Sigmoid colon (tissue), 7 donors: Measurements from ENCODE around the gene CCDC122. TPM values are rescaled to one million over a fixed set of nuclear protein-coding genes. Genes with fewer than 3 reads are reported as not detected.

ENCODE experiments used
- DNase-seq: peaks from one replicate; pipeline ENCODE4 v3.0.0-alpha.2; 2019
- H3K27ac ChIP-seq, 4 donors: fragments of 200-600 bp; sonication (generic); one replicate each; pipeline ENCODE4 v1.5.1; 2016 to 2019; ENCODE audit warnings: mild to moderate bottlenecking in 1 of 4
- H3K27me3 ChIP-seq, 3 donors: fragments of 200-600 bp; sonication (generic); one replicate each; pipeline ENCODE4 v1.5.1; 2019; ENCODE audit warnings: mild to moderate bottlenecking in 1 of 3
- H3K36me3 ChIP-seq, 4 donors: fragments of 200-600 bp; sonication (generic); one replicate each; pipeline ENCODE4 v1.5.1; 2016 to 2019
- H3K4me1 ChIP-seq, 4 donors: fragments of 200-600 bp; sonication (generic); one replicate each; pipeline ENCODE4 v1.5.1; 2017 to 2019
- H3K4me3 ChIP-seq, 4 donors: fragments of 200-600 bp; sonication (generic); one replicate each; pipeline ENCODE4 v1.5.1; 2017 to 2019; ENCODE audit warnings: mild to moderate bottlenecking in 2 of 4, moderate library complexity in 1 of 4
- H3K9me3 ChIP-seq, 4 donors: fragments of 200-600 bp in 3 of 4; sonication (generic) in 3 of 4; one replicate each; pipeline versions ENCODE4 v1.5.1 to v1.6.1; 2013 to 2019
- EP300 ChIP-seq, 4 donors: sonication (generic); formaldehyde crosslinking; IDR thresholded peaks; one replicate each; pipeline ENCODE4 v1.6.1; 2017; ENCODE audit warnings: antibody characterized with exemption in 4 of 4
- POLR2A ChIP-seq, 2 donors: fragments of 450-650 bp; IDR thresholded peaks; one replicate each; pipeline ENCODE4 v1.6.1; 2016; ENCODE audit warnings: antibody characterized with exemption in 2 of 2, mild to moderate bottlenecking in 2 of 2, moderate library complexity in 2 of 2
- POLR2AphosphoS5 ChIP-seq, 4 donors: sonication (generic); formaldehyde crosslinking; IDR thresholded peaks; one replicate each; pipeline ENCODE4 v1.6.1; 2017; ENCODE audit warnings: antibody characterized with exemption in 4 of 4
- WGBS, 2 donors: extraction: QIAGEN DNeasy Blood & Tissue Kit; methylation state at CpG; one replicate each; pipeline ENCODE4 v1.1.7; 2013; 5-methylcytosine and 5-hydroxymethylcytosine counted together
- intact Hi-C: fragments of 100-400 bp; cut with DNase I; formaldehyde crosslinking; loops from one replicate; pipeline ENCODE4 v1.15.1; 2023
- polyA plus RNA-seq, 3 donors: library from polyadenylated mRNA; stranded (reverse); fragments of 200-250 nt; gene quantifications; one replicate each; pipeline ENCODE4 v1.2.3, GENCODE V29; 2013
- total RNA-seq, 4 donors: library from RNA; depleted of rRNA; stranded (reverse); fragments of >200 nt; gene quantifications; one replicate each; pipeline ENCODE4 v1.1.0, GENCODE V29; 2016
- TF ChIP-seq, protein P1 (sequence below), 4 experiments: fragments of 450-650 bp in 3 of 4; fragments of 200-600 bp in 1 of 4; IDR thresholded peaks; one replicate each; pipeline ENCODE4 v1.5.1; 2016 to 2019; ENCODE audit warnings: antibody characterized with exemption in 4 of 4, mild to moderate bottlenecking in 3 of 4, moderate library complexity in 2 of 4
- donor health status: healthy with polysubstance abuse.
- donor health status: Bipolar disorder and iron deficiency.
- donor health status: healthy.

The CCDC122 gene
- total and polyA plus RNA-seq, 7 donors = 1.2 to 7.4 (median 3.7) TPM

DNA sequence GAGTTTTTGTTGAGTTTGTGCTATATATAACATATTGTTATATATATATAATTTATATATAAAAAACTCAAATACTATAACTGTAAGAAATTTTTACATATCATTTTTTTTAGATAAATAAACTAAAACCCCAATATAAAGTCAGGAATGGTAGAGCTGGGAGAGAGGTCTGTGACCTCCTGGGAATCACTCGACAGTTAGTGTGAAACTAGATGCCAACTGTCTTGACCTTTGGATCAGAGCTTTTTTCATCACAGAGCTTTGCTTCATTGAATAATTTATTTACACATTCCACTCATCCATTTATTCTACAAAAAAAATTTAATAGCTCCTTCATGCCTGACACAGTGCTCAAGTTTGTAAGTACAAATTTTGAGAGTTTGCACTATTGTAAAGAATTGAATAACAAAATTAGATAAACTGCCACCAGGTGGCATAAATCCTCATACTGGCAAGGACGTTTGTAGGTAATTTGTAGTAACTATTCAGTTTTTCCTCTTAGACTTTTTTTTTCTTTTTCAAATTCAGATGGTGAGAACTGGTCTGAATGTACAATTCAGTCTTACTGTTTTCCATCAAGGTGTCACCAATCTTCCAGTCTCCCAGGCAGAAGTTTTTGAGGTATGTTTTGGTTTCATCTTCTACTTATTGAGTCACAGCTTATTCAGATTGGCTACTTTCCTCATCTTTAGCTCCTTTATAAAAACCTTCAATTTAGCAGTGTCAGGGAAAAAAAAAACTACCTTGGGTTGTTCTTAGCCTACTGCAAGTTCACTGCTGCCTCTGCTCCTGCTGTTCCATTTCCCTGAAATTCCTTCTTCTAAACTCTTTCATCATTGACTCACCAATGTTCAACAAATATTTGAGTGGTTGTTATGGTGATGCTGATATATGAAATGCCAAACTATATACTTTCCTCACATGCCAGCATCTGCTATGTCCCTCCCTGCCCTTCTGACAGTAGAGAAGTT, 28.9 kb upstream of the CCDC122 start:
- no peak overlapping the region for H3K4me3 ChIP-seq
- no peaks in the 10 kb centered on the region for H3K9me3 ChIP-seq
- peaks cover 0 to 12% (median 5%) of the 10 kb centered on the region in 4 donors for H3K4me1 ChIP-seq
- no peak for TF ChIP-seq POLR2AphosphoS5 (IDR thresholded peaks at IDR 0.05)
- TF ChIP-seq, protein P1, sequence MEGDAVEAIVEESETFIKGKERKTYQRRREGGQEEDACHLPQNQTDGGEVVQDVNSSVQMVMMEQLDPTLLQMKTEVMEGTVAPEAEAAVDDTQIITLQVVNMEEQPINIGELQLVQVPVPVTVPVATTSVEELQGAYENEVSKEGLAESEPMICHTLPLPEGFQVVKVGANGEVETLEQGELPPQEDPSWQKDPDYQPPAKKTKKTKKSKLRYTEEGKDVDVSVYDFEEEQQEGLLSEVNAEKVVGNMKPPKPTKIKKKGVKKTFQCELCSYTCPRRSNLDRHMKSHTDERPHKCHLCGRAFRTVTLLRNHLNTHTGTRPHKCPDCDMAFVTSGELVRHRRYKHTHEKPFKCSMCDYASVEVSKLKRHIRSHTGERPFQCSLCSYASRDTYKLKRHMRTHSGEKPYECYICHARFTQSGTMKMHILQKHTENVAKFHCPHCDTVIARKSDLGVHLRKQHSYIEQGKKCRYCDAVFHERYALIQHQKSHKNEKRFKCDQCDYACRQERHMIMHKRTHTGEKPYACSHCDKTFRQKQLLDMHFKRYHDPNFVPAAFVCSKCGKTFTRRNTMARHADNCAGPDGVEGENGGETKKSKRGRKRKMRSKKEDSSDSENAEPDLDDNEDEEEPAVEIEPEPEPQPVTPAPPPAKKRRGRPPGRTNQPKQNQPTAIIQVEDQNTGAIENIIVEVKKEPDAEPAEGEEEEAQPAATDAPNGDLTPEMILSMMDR (IDR thresholded peaks at IDR 0.05) = peak; percentile 20 to 48 (median 43)
- H3K27me3 ChIP-seq = no peaks in the 10 kb centered on the region
- no peaks in the 10 kb centered on the region for H3K36me3 ChIP-seq
- DNase-seq = no peak
- H3K27ac ChIP-seq = no peak overlapping the region
- intact Hi-C loops = loop anchor here (1.0 to 5.0 kb wide), 4 partner anchors 139 to 1064 kb away; no protein-coding TSS in a partner anchor
- WGBS, 2 donors = 29 to 44% methylated on average over 2 of the region's 2 CpGs

DNA sequence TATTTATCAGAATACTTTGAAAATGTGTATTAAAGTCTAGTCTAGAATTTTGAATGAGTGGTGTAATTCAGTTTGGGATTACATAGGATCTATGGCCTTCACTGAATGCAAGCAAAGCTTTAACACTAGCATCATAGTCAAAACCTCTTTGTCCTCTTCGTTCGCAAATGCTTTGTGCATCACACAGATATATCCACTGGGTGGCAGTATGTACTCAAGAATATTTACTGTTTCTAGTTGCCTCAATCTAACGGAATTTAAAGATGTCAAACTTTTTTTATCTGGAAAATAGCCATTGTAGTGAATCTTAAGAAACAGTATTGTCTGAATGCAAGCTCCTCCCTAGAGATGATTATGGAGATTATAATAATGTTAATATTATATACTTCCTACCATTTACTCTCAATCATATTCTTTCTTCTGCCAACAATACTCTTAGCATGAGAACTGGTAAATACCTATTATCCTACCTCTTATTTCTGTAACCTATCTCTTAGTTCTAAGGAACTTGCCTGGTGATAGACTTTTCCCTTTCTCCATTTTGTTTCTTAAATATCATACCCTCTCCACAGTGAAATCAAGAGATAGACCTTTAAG, 26.0 kb upstream of the CCDC122 start:
- no peak for DNase-seq
- Histone ChIP-seq H3K27me3 (no peaks in the 10 kb centered on the region), H3K4me3 (no peak overlapping the region), H3K27ac (no peak overlapping the region), H3K36me3 (no peaks in the 10 kb centered on the region), H3K9me3 (no peaks in the 10 kb centered on the region), H3K4me1 (peaks cover 0 to 12% (median 5%) of the 10 kb centered on the region in 4 donors)
- 2% methylated on average over 3 of the region's 3 CpGs for WGBS, 2 donors
- no peak for TF ChIP-seq EP300 (IDR thresholded peaks at IDR 0.05)
- no peak for TF ChIP-seq POLR2A (IDR thresholded peaks at IDR 0.05)
- TF ChIP-seq, protein P1 (IDR thresholded peaks at IDR 0.05) = peak; percentile 66 to 80 (median 76)
- peak in 1 of 4 donors; percentile 10 for TF ChIP-seq POLR2AphosphoS5 (IDR thresholded peaks at IDR 0.05)
- intact Hi-C loops = loop anchor here (2.0 to 5.0 kb wide), 4 partner anchors 142 to 1067 kb away; no protein-coding TSS in a partner anchor

DNA sequence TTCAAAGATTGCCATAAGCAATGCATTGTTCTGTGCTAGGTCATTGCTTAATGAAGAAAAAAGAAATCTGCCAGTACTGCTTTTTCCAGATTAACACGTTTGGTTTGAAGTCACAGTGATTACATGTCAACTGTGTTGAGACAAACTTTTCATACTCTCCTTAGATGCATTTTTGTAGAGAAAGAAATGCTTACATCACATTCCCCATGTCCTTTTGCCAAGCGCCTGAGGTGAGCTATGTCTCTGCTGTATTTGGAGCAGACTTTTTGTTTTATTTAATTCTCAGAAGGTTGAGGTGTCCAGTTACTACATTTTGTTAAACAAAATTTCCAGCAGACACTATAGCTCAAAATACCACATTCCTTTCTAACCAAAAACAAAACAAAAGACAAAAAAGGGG, 16.4 kb upstream of the CCDC122 start:
- WGBS, 2 donors = 78 to 83% methylated on average over 2 of the region's 2 CpGs
- no peaks in the 10 kb centered on the region for H3K4me1 ChIP-seq
- H3K9me3 ChIP-seq = no peaks in the 10 kb centered on the region
- H3K36me3 ChIP-seq = peaks cover 0 to 4% (median 0%) of the 10 kb centered on the region in 4 donors
- no peak overlapping the region for H3K4me3 ChIP-seq
- H3K27ac ChIP-seq = peak overlapping the region in 1 of 4 donors; percentile 34
- no peak for DNase-seq
- H3K27me3 ChIP-seq = no peaks in the 10 kb centered on the region
- intact Hi-C loops = no loop called here
- TF ChIP-seq, protein P1 (IDR thresholded peaks at IDR 0.05) = no peak

DNA sequence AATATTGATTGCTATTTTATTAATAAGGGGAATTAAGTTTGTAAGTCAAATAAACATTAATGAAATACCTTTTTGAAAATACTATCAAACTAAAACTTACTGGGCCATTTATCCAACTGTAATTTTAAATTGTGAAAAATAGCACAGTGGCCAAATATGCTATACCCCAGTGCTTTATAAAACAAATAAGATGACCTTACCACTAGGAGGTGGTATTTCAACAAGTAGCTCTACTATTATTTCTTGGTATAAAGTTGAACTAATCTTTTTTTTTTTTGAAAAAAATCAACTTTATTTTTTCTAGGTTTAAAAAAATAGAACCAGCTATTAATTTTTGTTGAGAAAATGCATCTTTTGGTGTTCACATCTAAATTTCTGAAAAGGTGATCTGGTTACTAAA, 14.9 kb upstream of the CCDC122 start:
- no peak overlapping the region for H3K27ac ChIP-seq
- TF ChIP-seq POLR2A (IDR thresholded peaks at IDR 0.05) (no peak), POLR2AphosphoS5 (IDR thresholded peaks at IDR 0.05) (no peak), EP300 (IDR thresholded peaks at IDR 0.05) (no peak)
- TF ChIP-seq, protein P1 (IDR thresholded peaks at IDR 0.05) = no peak
- no peaks in the 10 kb centered on the region for H3K4me1 ChIP-seq
- no peaks in the 10 kb centered on the region for H3K9me3 ChIP-seq
- H3K4me3 ChIP-seq = no peak overlapping the region
- intact Hi-C loops = no loop called here
- no peak for DNase-seq
- H3K36me3 ChIP-seq = peaks cover 0 to 17% (median 0%) of the 10 kb centered on the region in 4 donors
- no peaks in the 10 kb centered on the region for H3K27me3 ChIP-seq
